ENCODE results near the gene WDR70. TPM values are rescaled to one million over a fixed set of nuclear protein-coding genes. Genes with fewer than 3 reads are reported as not detected.

WDR70 gene
- total RNA-seq, 4 donors from 2014 or later: 25.3 to 122 (median 48.8) TPM

GRCh38 chr5:37657046-37657445 is 277.9 kb downstream of the WDR70 start:
- Histone ChIP-seq H3K27ac (no peak overlapping the region), H3K36me3 (no peaks in the 10 kb centered on the region), H3K9me3 (no peaks in the 10 kb centered on the region), H3K27me3 (no peaks in the 10 kb centered on the region), H3K4me3 (no peak overlapping the region), H3K4me1 (no peaks in the 10 kb centered on the region)
- no peak for TF ChIP-seq CTCF (IDR thresholded peaks at IDR 0.05)
- no peak for TF ChIP-seq POLR2A (IDR thresholded peaks at IDR 0.05)
- intact Hi-C loops (cut with DNase I; ENCODE audit: low total_unique reads): no loop called here
- DNase-seq: no peak

DNA sequence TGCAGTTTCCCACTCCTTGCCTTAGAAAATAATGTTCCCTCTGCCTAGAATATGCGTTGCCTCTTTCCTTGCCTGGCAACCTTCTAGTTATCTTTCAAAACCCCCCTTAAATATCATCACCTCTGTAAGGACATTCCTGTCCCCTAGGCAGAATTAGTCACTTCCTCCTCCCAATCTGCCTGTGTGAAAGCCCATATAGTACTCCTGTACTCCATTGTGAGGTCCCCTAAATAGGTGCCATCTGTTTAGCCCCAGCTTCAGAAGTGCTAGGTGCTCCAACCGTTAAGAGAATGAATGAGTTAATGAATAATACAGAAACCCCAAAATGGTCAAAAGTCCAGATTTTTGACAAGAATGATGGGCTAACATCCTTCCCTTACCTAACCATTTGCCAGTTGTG is 279.3 kb downstream of the WDR70 start:
- no peaks in the 10 kb centered on the region for H3K27me3 ChIP-seq
- no peaks in the 10 kb centered on the region for H3K36me3 ChIP-seq
- no peaks in the 10 kb centered on the region for H3K9me3 ChIP-seq
- DNase-seq: no peak
- no peak overlapping the region for H3K27ac ChIP-seq
- no peaks in the 10 kb centered on the region for H3K4me1 ChIP-seq
- intact Hi-C loops (cut with DNase I; ENCODE audit: low total_unique reads): no loop called here
- TF ChIP-seq POLR2A (IDR thresholded peaks at IDR 0.05) (no peak), CTCF (IDR thresholded peaks at IDR 0.05) (no peak)
- H3K4me3 ChIP-seq: no peak overlapping the region

- no peak for TF ChIP-seq CTCF (IDR thresholded peaks at IDR 0.05)
- TF ChIP-seq POLR2A (IDR thresholded peaks at IDR 0.05): no peak
- Histone ChIP-seq H3K27me3 (no peaks in the 10 kb centered on the region), H3K36me3 (no peaks in the 10 kb centered on the region), H3K27ac (no peak overlapping the region), H3K9me3 (no peaks in the 10 kb centered on the region), H3K4me3 (no peak overlapping the region), H3K4me1 (no peaks in the 10 kb centered on the region)
- intact Hi-C loops (cut with DNase I; ENCODE audit: low total_unique reads): no loop called here
- DNase-seq: no peak
These were observed 281.2 kb downstream of the WDR70 start for GRCh38 chr5:37660319-37660718.

GRCh38 chr5:37661227-37661920 is 282.3 kb downstream of the WDR70 start:
- Histone ChIP-seq H3K9me3 (no peaks in the 10 kb centered on the region), H3K4me1 (no peaks in the 10 kb centered on the region), H3K4me3 (no peak overlapping the region), H3K36me3 (no peaks in the 10 kb centered on the region), H3K27ac (no peak overlapping the region), H3K27me3 (no peaks in the 10 kb centered on the region)
- no peak for TF ChIP-seq POLR2A (IDR thresholded peaks at IDR 0.05)
- TF ChIP-seq CTCF (IDR thresholded peaks at IDR 0.05): no peak
- DNase-seq: no peak
- intact Hi-C loops (cut with DNase I; ENCODE audit: low total_unique reads): no loop called here

GRCh38 chr5:37661951-37662350 is 282.8 kb downstream of the WDR70 start:
- Histone ChIP-seq H3K4me1 (no peaks in the 10 kb centered on the region), H3K4me3 (no peak overlapping the region), H3K27me3 (no peaks in the 10 kb centered on the region), H3K27ac (no peak overlapping the region), H3K9me3 (no peaks in the 10 kb centered on the region), H3K36me3 (no peaks in the 10 kb centered on the region)
- no peak for DNase-seq
- TF ChIP-seq CTCF (IDR thresholded peaks at IDR 0.05) (no peak), POLR2A (IDR thresholded peaks at IDR 0.05) (no peak)
- intact Hi-C loops (cut with DNase I; ENCODE audit: low total_unique reads): no loop called here

Data from uterus (tissue), 4 donors.